T-helper 2 cell treated with Interferon-gamma antibody and Interleukin-4, amounts not matched to agents 5 μg/mL and 100 μg/mL, for 36 hours (primary cell): ENCODE data around the gene HS1BP3.

Experiments used
- DNase-seq: peaks from one replicate; pipeline ENCODE4 v3.0.0; 2021; ENCODE audit warnings: low spot score
- H3K27ac Mint-ChIP-seq: one replicate; pipeline ENCODE4 v1.8.0; 2021; ENCODE audit warnings: mild to moderate bottlenecking, mixed read lengths
- H3K27me3 Mint-ChIP-seq: one replicate; pipeline ENCODE4 v1.8.0; 2021; ENCODE audit warnings: low read depth, mixed read lengths
- H3K36me3 Mint-ChIP-seq: one replicate; pipeline ENCODE4 v1.8.0; 2021; ENCODE audit warnings: low read depth, mixed read lengths
- H3K4me1 Mint-ChIP-seq: one replicate; pipeline ENCODE4 v1.8.0; 2021; ENCODE audit warnings: low read depth, mixed read lengths
- H3K4me3 Mint-ChIP-seq: one replicate; pipeline ENCODE4 v1.8.0; 2022; ENCODE audit warnings: mild to moderate bottlenecking, moderate library complexity, mixed read lengths
- H3K9me3 Mint-ChIP-seq: one replicate; pipeline ENCODE4 v1.8.0; 2021; ENCODE audit warnings: mixed read lengths

The HS1BP3 gene

GRCh38 chr2:20569464-20570223 lies 81.3 kb downstream of the HS1BP3 start:
- no peak for DNase-seq
- Mint-ChIP-seq H3K9me3 (no peaks in the 10 kb centered on the region), H3K27ac (no peak overlapping the region), H3K36me3 (no peaks in the 10 kb centered on the region), H3K4me1 (peaks cover 6% of the 10 kb centered on the region), H3K27me3 (peaks cover 2% of the 10 kb centered on the region), H3K4me3 (no peak overlapping the region)

- H3K4me1 Mint-ChIP-seq, result peaks cover 6% of the 10 kb centered on the region
Measured at GRCh38 chr2:20568501-20569463, 82.1 kb downstream of the HS1BP3 start.

GRCh38 chr2:20567926-20568179 lies 83.0 kb downstream of the HS1BP3 start:
- H3K36me3 Mint-ChIP-seq, result no peaks in the 10 kb centered on the region
- no peak for DNase-seq
- peaks cover 6% of the 10 kb centered on the region for H3K4me1 Mint-ChIP-seq
- H3K4me3 Mint-ChIP-seq, result no peak overlapping the region
- peaks cover 2% of the 10 kb centered on the region for H3K27me3 Mint-ChIP-seq
- H3K27ac Mint-ChIP-seq, result no peak overlapping the region
- H3K9me3 Mint-ChIP-seq, result no peaks in the 10 kb centered on the region

More at GRCh38 chr2:20568501-20569463, 82.1 kb downstream of the HS1BP3 start:
- Mint-ChIP-seq H3K4me3 (no peak overlapping the region), H3K27me3 (peaks cover 2% of the 10 kb centered on the region), H3K36me3 (no peaks in the 10 kb centered on the region), H3K27ac (no peak overlapping the region), H3K9me3 (no peaks in the 10 kb centered on the region)
- no peak for DNase-seq
